Measurements from ENCODE around the gene PI16. TPM values are rescaled to one million over a fixed set of nuclear protein-coding genes. Genes with fewer than 3 reads are reported as not detected.

The PI16 gene
- total and polyA plus RNA-seq, 2 donors (not counting 3 experiments of a cell fraction or from before 2014, with no cell fraction given): 0.14 TPM; not detected in 1

GRCh38 chr6:36980876-36981619 lies 26.5 kb downstream of the PI16 start:
- ChIA-PET POLR2A (interaction anchor here (0.6 kb wide), 1 partner anchor 1049 kb away, joined by 6 read pairs; no protein-coding TSS in a partner anchor), CTCF (interaction anchor here (1.3 to 3.1 kb wide), 4 partner anchors 16 to 96 kb away, joined by 3 to 19 read pairs (median 6); partner anchors contain the start of gene C6orf89)
- Histone ChIP-seq H3K27me3 (ENCODE audit: control insufficient read depth in 2 of 2, insufficient read depth in 2 of 2, low read length in 2 of 2) (no peaks in the 10 kb centered on the region), H3K36me3 (ENCODE audit: control insufficient read depth in 2 of 2, extremely low read depth in 1 of 2, insufficient read depth in 2 of 2, low read length in 2 of 2) (peaks cover 18 to 37% of the 10 kb centered on the region in 2 experiments), H4K20me1 (replicated peaks; ENCODE audit: control insufficient read depth, extremely low read depth, insufficient read depth, low read length) (peaks cover 3% of the 10 kb centered on the region), H3K79me2 (ENCODE audit: control insufficient read depth, insufficient read depth, low read length) (peaks cover 80% of the 10 kb centered on the region), H3K9ac (replicated peaks; ENCODE audit: extremely low read depth, insufficient read depth, low read length) (no peak overlapping the region), H3K4me1 (ENCODE audit: control insufficient read depth, extremely low read depth, insufficient read depth, low read length) (peaks cover 21% of the 10 kb centered on the region), H3K4me3 (replicated peaks in 1 of 3; ENCODE audit: insufficient read depth in 1 of 3, low read depth in 1 of 3, low read length in 3 of 3) (no peak overlapping the region), H2AFZ (ENCODE audit: low read depth, low read length) (no peak overlapping the region), H3K9me3 (replicated peaks; ENCODE audit: control insufficient read depth, insufficient read depth, low read length) (no peaks in the 10 kb centered on the region), H3K27ac (ENCODE audit: insufficient read depth, low read depth, low read length) (no peak overlapping the region), H3K4me2 (ENCODE audit: insufficient read depth, low read length) (no peak overlapping the region), H3K9me1 (replicated peaks; ENCODE audit: control insufficient read depth, extremely low read depth, insufficient read depth, low read length) (no peaks in the 10 kb centered on the region)
- dilution Hi-C loops (cut with MboI; ENCODE audit: extremely low pct_ligation_motif_present, low sequenced_read_pairs) (no loop called here), intact Hi-C loops (cut with micrococcal nuclease) (loop anchor here (10.0 kb wide), 1 partner anchor 216 kb away; no protein-coding TSS in a partner anchor)
- BruUV-seq (replicated peaks): no TSS peak
- DNase-seq (ENCODE audit: low read depth, low spot score) (no peak), FAIRE-seq (no peak)
- no peak for TF ChIP-seq CTCF (IDR thresholded peaks at IDR 0.05; ENCODE audit: extremely low read depth in 1 of 2, insufficient read depth in 1 of 2, low read depth in 1 of 2, low read length in 2 of 2)
- TF ChIP-seq EZH2 (IDR thresholded peaks at IDR 0.05; ENCODE audit: borderline replicate concordance, low read depth, low read length, severe bottlenecking): no peak
- no peak for TF ChIP-seq POLR2A (IDR thresholded peaks at IDR 0.05; ENCODE audit: low read depth, low read length)
- no peak for TF ChIP-seq JUN (IDR thresholded peaks at IDR 0.05; ENCODE audit: borderline replicate concordance, insufficient read depth, insufficient read length, low read depth)
- no peak for TF ChIP-seq MYC (IDR thresholded peaks at IDR 0.05; ENCODE audit: low read depth, low read length)
- TF ChIP-seq GATA2 (IDR thresholded peaks at IDR 0.05; ENCODE audit: insufficient read depth, insufficient read length, low read depth, low read length): no peak
- no peak for TF ChIP-seq POLR2AphosphoS5 (IDR thresholded peaks at IDR 0.05; ENCODE audit: insufficient read depth, low read depth, low read length)
- TF ChIP-seq MAX (IDR thresholded peaks at IDR 0.05; ENCODE audit: insufficient read depth, insufficient read length): no peak
- TF ChIP-seq FOS (IDR thresholded peaks at IDR 0.05; ENCODE audit: borderline replicate concordance, insufficient read depth, low read length): no peak
